Common myeloid progenitor, CD34-positive (primary cell): Measurements from ENCODE around the gene SLC2A4.

Experiments
- CTCF ChIA-PET: fragments of 350-600 bp; sonication (Branson Sonifier 250); formaldehyde crosslinking; loops from one replicate; lab custom pipeline; 2021; ENCODE audit warnings: antibody characterized with exemption; lab: Charles Lee
- POLR2A ChIA-PET: fragments of 350-600 bp; sonication (Branson Sonifier 250); formaldehyde crosslinking; loops from one replicate; lab custom pipeline; 2021; ENCODE audit warnings: antibody characterized with exemption; lab: Charles Lee
- DNase-seq, 3 donors: peaks; one replicate each; pipeline versions ENCODE4 v3.0.0 to v3.0.0-alpha.2; 2013
- H3K27ac ChIP-seq, 2 experiments: 1 replicate in 1 of 2; 2 replicates in 1 of 2; pipeline ENCODE4 v1.7.0; 2013; ENCODE audit warnings: inconsistent platforms in 2 of 2, low read length in 2 of 2, mild to moderate bottlenecking in 2 of 2, low read depth in 1 of 2, moderate library complexity in 1 of 2; ENCODE audit not compliant: severe bottlenecking in 2 of 2, insufficient read depth in 1 of 2, poor library complexity in 1 of 2
- H3K27me3 ChIP-seq, 5 experiments: replicated peaks in 2 of 5; 1 replicate in 3 of 5; 2 replicates in 2 of 5; pipeline versions ENCODE4 v1.6.1 to v1.7.0; 2013; ENCODE audit warnings: low read length in 4 of 5, mild to moderate bottlenecking in 2 of 5, moderate library complexity in 2 of 5, inconsistent platforms in 1 of 5; ENCODE audit not compliant: insufficient read depth in 5 of 5, control insufficient read depth in 4 of 5
- H3K36me3 ChIP-seq, 4 experiments: 1 replicate in 2 of 4; 2 replicates in 2 of 4; pipeline versions ENCODE4 v1.6.1 to v1.7.0; 2013; ENCODE audit warnings: low read length in 3 of 4, control low read depth in 1 of 4, mild to moderate bottlenecking in 1 of 4; ENCODE audit not compliant: control insufficient read depth in 4 of 4, insufficient read depth in 4 of 4
- H3K4me1 ChIP-seq, 4 experiments: 1 replicate in 3 of 4; 2 replicates in 1 of 4; pipeline versions ENCODE4 v1.6.1 to v1.7.1; 2013; ENCODE audit warnings: low read length in 3 of 4, mild to moderate bottlenecking in 3 of 4, control low read depth in 1 of 4, inconsistent platforms in 1 of 4, moderate library complexity in 1 of 4; ENCODE audit not compliant: control insufficient read depth in 4 of 4, insufficient read depth in 4 of 4; ENCODE audit errors: control extremely low read depth in 1 of 4
- H3K4me3 ChIP-seq, 7 experiments: 1 replicate in 4 of 7; 2 replicates in 3 of 7; pipeline versions ENCODE4 v1.5.1 to v1.7.0; 2013; ENCODE audit warnings: mild to moderate bottlenecking in 7 of 7, low read length in 6 of 7, moderate library complexity in 6 of 7, inconsistent platforms in 2 of 7, low read depth in 2 of 7, control low read depth in 1 of 7; ENCODE audit not compliant: insufficient read depth in 4 of 7, control insufficient read depth in 1 of 7; ENCODE audit errors: extremely low read depth in 1 of 7
- H3K9me3 ChIP-seq, 5 experiments: 1 replicate in 4 of 5; 2 replicates in 1 of 5; pipeline versions ENCODE4 v1.6.1 to v1.7.1; 2013; ENCODE audit warnings: low read length in 4 of 5, mild to moderate bottlenecking in 2 of 5, inconsistent platforms in 1 of 5, low read depth in 1 of 5, moderate library complexity in 1 of 5; ENCODE audit not compliant: control insufficient read depth in 4 of 5, insufficient read depth in 2 of 5; ENCODE audit errors: control extremely low read depth in 1 of 5
- WGBS: methylation state at CpG from one replicate; pipeline ENCODE4 v1.1.5; 2013; ENCODE audit not compliant: insufficient coverage; 5-methylcytosine and 5-hydroxymethylcytosine counted together

The SLC2A4 gene

DNA sequence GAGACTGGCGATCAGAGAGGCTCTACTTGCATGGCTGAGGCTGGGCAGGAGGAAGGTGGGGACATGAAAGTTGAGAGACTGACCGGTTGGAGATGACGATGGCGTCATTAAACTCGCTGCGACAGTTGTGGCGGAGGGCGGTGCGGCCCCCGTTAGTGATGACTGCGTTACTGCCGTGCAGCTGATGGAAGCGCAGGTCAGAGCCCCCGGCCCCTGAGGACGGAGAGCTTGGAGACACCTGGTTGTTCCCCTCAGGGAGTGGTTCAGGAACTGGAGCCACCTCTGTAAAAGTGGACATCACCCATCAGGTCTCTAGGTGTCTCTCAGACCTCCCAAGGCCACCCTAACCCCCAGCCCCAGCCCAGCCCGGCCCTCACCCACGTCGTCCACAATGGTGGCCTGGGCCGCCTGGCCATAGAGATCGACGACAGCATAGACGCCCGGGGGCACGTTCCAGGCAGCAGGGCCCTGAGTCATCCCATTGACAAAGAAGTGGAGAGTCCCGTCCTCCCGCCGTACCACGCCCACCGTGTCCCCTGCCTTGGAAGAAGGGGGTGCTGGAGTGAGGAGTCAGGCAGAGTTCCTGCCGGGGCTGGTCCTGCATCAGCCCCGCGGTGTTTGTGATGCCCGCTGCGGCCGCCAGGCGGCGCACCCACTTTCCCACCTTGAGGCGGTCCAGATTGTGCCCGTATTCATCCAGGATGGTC lies 42.4 kb downstream of the SLC2A4 start:
- no peak overlapping the region for H3K27ac ChIP-seq
- CTCF ChIA-PET = interaction anchor here (0.8 to 12.8 kb wide), 10 partner anchors 8 to 262 kb away, joined by 3 to 314 read pairs (median 3); partner anchors contain the start of genes ACAP1, GPS2 and TMEM95

DNA sequence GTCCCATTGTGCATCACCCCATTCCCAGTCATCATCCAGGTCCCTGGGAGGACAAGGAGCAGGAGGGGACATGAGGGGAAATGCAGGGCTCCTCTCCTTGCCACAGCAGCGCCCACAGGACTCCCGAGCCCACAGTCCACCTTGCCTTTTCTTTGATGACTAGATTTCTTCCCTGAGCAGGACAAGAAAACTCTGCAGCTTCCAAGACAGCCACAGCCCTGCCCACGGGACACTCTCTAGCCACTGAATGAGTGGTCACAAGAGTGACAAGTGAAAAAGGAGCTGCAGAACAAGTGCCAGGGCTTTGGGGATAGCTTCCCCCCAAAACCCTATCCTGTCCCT lies 42.9 kb downstream of the SLC2A4 start:
- Histone ChIP-seq H3K4me1 (peaks cover 3 to 14% (median 10%) of the 10 kb centered on the region in 4 experiments), H3K9me3 (no peaks in the 10 kb centered on the region), H3K4me3 (no peak overlapping the region), H3K27me3 (no peaks in the 10 kb centered on the region), H3K36me3 (peaks cover 13 to 71% (median 57%) of the 10 kb centered on the region in 4 experiments), H3K27ac (no peak overlapping the region)
- ChIA-PET CTCF (interaction anchor here (0.9 to 12.8 kb wide), 8 partner anchors 9 to 52 kb away, joined by 3 to 314 read pairs (median 3); partner anchors contain the start of genes ACAP1, GPS2 and TMEM95), POLR2A (interaction anchor here (1.0 kb wide), 1 partner anchor 20 kb away, joined by 4 read pairs; no protein-coding TSS in a partner anchor)
- DNase-seq = no peak
- WGBS = 100% methylated on average over 3 of the region's 3 CpGs

More for the DNA sequence above, 42.4 kb downstream of the SLC2A4 start:
- Histone ChIP-seq H3K9me3 (no peaks in the 10 kb centered on the region), H3K4me3 (no peak overlapping the region), H3K27me3 (no peaks in the 10 kb centered on the region), H3K36me3 (peaks cover 14 to 75% (median 60%) of the 10 kb centered on the region in 4 experiments), H3K4me1 (peaks cover 3 to 14% (median 10%) of the 10 kb centered on the region in 4 experiments)
- 58% methylated on average over 26 of the region's 39 CpGs for WGBS
- DNase-seq = peak; percentile 31 to 54 (median 46)
- POLR2A ChIA-PET = interaction anchor here (1.0 kb wide), 1 partner anchor 20 kb away, joined by 4 read pairs; no protein-coding TSS in a partner anchor

DNA sequence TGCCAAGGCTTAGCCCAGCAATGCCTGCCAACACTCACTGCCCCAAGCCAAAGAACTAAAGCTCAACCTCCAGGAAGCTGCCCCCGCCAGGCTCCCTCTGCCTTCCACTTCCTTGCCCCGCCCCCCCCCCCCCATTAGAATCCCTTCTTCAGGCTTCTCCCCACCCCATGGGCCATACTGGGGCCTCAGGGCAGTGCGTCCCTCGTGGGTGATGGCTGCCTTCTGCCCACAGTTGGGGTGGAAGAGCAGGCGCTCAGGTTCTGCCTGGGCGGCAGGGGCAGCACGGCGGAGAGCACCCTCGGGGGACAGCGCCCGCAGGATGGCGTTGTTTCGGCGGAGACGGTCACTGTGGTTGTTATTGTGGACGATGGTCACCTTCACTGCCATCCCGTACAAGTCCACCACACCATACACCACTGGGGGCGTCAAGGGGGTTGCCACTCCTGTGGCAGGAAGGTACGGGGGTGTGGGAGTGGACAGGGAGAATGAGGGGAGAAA lies 43.6 kb downstream of the SLC2A4 start:
- WGBS = 100% methylated on average over 5 of the region's 19 CpGs
- no peak for DNase-seq

DNA sequence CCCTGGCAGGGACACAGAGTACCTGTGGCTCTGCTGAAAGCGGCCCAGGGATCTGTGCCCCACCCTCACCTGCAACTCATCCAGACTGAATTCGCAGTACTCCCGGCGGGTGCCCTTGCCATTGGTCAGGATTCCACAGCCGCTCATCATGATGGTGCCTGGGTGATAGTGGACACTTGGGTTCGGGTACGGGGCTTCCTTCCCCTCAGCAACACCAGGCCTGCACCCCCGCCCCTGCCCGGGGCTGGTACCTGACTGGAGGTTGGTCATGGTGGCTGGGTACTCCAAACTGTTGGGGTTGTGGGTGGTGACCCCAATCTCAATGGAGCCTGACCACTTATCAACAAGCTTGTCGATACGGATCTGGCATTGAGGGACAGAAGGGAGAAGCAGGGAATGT lies 44.7 kb downstream of the SLC2A4 start:
- POLR2A ChIA-PET = no interaction called here
- peaks cover 3 to 26% (median 23%) of the 10 kb centered on the region in 4 experiments for H3K4me1 ChIP-seq
- no peak overlapping the region for H3K27ac ChIP-seq
- peaks cover 8 to 60% (median 48%) of the 10 kb centered on the region in 4 experiments for H3K36me3 ChIP-seq
- DNase-seq = no peak
- CTCF ChIA-PET = interaction anchor here (0.9 to 12.8 kb wide), 8 partner anchors 8 to 234 kb away, joined by 3 to 314 read pairs (median 6); partner anchors contain the start of genes ACAP1 and GPS2
- no peak overlapping the region for H3K4me3 ChIP-seq
- H3K27me3 ChIP-seq = no peaks in the 10 kb centered on the region
- WGBS = 100% methylated on average over 6 of the region's 11 CpGs
- H3K9me3 ChIP-seq = no peaks in the 10 kb centered on the region

More for the DNA sequence above, 43.6 kb downstream of the SLC2A4 start:
- Histone ChIP-seq H3K27me3 (no peaks in the 10 kb centered on the region), H3K9me3 (no peaks in the 10 kb centered on the region), H3K27ac (no peak overlapping the region), H3K4me1 (peaks cover 3 to 18% (median 14%) of the 10 kb centered on the region in 4 experiments), H3K4me3 (no peak overlapping the region), H3K36me3 (peaks cover 13 to 71% (median 57%) of the 10 kb centered on the region in 4 experiments)
- ChIA-PET CTCF (interaction anchor here (0.9 to 12.8 kb wide), 9 partner anchors 9 to 127 kb away, joined by 3 to 314 read pairs (median 3); partner anchors contain the start of genes ACAP1, GPS2 and TMEM95), POLR2A (interaction anchor here (1.0 kb wide), 1 partner anchor 19 kb away, joined by 4 read pairs; no protein-coding TSS in a partner anchor)

DNA sequence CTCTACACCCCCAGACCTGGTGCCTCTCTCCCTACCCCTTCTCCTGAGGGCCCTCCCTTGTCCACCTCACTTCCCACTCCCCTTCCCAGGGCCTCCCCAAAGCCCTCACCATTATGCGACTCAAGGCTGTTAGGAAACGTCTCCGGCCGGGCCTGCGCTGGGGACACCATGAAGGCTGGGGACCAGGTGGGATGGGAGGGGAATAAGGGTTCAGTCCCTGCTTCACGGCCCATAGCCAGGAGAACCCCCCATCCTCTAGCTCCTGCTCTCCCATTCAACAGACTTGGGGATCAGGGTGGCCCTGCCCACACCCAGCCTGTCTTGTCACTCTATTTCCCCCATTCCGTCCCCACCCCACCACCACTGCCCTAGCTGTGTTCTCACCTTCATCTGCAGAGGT lies 45.5 kb downstream of the SLC2A4 start:
- no peak overlapping the region for H3K4me3 ChIP-seq
- no peaks in the 10 kb centered on the region for H3K9me3 ChIP-seq
- H3K27me3 ChIP-seq = no peaks in the 10 kb centered on the region
- H3K27ac ChIP-seq = no peak overlapping the region
- POLR2A ChIA-PET = no interaction called here
- no peak for DNase-seq
- peaks cover 8 to 51% (median 41%) of the 10 kb centered on the region in 4 experiments for H3K36me3 ChIP-seq
- peaks cover 5 to 31% (median 27%) of the 10 kb centered on the region in 4 experiments for H3K4me1 ChIP-seq
- CTCF ChIA-PET = interaction anchor here (1.0 to 12.8 kb wide), 7 partner anchors 12 to 233 kb away, joined by 3 to 314 read pairs (median 7); partner anchors contain the start of genes ACAP1 and GPS2
- WGBS = no CpG with 5 or more reads among the region's 7 CpGs

DNA sequence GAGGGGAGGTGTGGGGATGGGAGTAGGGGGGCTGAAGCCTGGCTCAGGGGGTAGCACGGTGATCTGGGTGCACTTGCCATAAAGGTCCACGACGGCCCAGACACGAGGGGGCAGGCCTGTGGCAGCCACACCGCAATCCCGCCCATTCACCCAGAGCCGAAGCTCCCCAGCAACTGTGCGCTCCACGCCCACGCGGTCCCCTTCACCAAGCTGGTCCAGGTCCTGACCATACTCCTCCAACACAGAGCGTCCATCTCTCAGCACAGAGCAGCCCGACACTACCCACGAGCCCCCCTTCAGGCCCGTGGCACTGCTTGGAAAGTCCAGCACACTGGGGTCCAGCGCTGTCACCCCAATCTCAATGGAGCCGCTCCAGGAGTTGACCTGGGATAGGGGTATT lies 46.0 kb downstream of the SLC2A4 start:
- H3K27ac ChIP-seq = no peak overlapping the region
- H3K4me1 ChIP-seq = peaks cover 5 to 35% (median 32%) of the 10 kb centered on the region in 4 experiments
- H3K9me3 ChIP-seq = no peaks in the 10 kb centered on the region
- POLR2A ChIA-PET = no interaction called here
- DNase-seq = no peak
- H3K36me3 ChIP-seq = peaks cover 7 to 47% (median 37%) of the 10 kb centered on the region in 4 experiments
- H3K4me3 ChIP-seq = peak overlapping the region in 1 of 7 experiments; percentile 90
- no peaks in the 10 kb centered on the region for H3K27me3 ChIP-seq
- 98% methylated on average over 9 of the region's 17 CpGs for WGBS
- CTCF ChIA-PET = interaction anchor here (1.0 to 12.8 kb wide), 6 partner anchors 12 to 30 kb away, joined by 3 to 314 read pairs (median 9); partner anchors contain the start of genes ACAP1 and GPS2
